Suprapubic skin (tissue), 3 donors: ENCODE data around the gene ADAMTS17.

Experiments used
- CTCF ChIP-seq, 2 donors: fragments of 200-600 bp in 1 of 2; fragments of 450-650 bp in 1 of 2; sonication (generic) in 1 of 2; IDR thresholded peaks; one replicate each; pipeline ENCODE4 v1.5.1; 2016 to 2019; ENCODE audit warnings: antibody characterized with exemption in 2 of 2, mild to moderate bottlenecking in 1 of 2, moderate library complexity in 1 of 2
- POLR2A ChIP-seq, 2 donors: fragments of 450-650 bp; IDR thresholded peaks; one replicate each; pipeline ENCODE4 v1.6.1; 2017; ENCODE audit warnings: antibody characterized with exemption in 2 of 2, mild to moderate bottlenecking in 2 of 2, moderate library complexity in 2 of 2

- no peak for TF ChIP-seq CTCF (IDR thresholded peaks at IDR 0.05)
- TF ChIP-seq POLR2A (IDR thresholded peaks at IDR 0.05), result no peak
Measured at GRCh38 chr15:99993262-99993661, 348.5 kb downstream of the ADAMTS17 start.
